Bronchial epithelial cell (primary cell): Measurements from ENCODE around the gene RBM4B. TPM values are rescaled to one million over a fixed set of nuclear protein-coding genes. Genes with fewer than 3 reads are reported as not detected.
A peak's percentile ranks its signal among the peaks of the same experiment; 100 is the strongest.

ENCODE experiments used
- DNase-seq: peaks from one replicate; pipeline ENCODE4 v3.0.0-alpha.2; 2010; ENCODE audit warnings: low read depth
- FAIRE-seq: peaks from 2 replicates; lab custom pipeline; 2011; peaks lifted over from hg19 to GRCh38; lab: Jason Lieb, UNC
- H3K27me3 ChIP-seq: 2 replicates; pipeline ENCODE4 v1.5.1; 2011; ENCODE audit warnings: low read length; ENCODE audit not compliant: control insufficient read depth, insufficient read depth
- H3K36me3 ChIP-seq: 2 replicates; pipeline ENCODE4 v1.5.1; 2011; ENCODE audit warnings: low read length; ENCODE audit not compliant: control insufficient read depth, insufficient read depth
- H3K4me3 ChIP-seq: 2 replicates; pipeline ENCODE4 v1.5.1; 2011; ENCODE audit warnings: mild to moderate bottlenecking, low read depth, low read length, control low read depth
- total RNA-seq: library from RNA; depleted of rRNA; stranded (reverse); fragments of >200 nt; gene quantifications from 2 replicates; pipeline ENCODE4 v1.2.1, GENCODE V29; 2014
- TF ChIP-seq, protein P1 (sequence below): IDR thresholded peaks from 2 replicates; pipeline ENCODE4 v1.5.1; 2011; ENCODE audit warnings: mild to moderate bottlenecking, moderate library complexity, low read length, control low read depth, inconsistent platforms; ENCODE audit not compliant: insufficient read depth, severe bottlenecking

The RBM4B gene
- total RNA-seq, 1 donor from 2014 or later = 13.4 TPM

DNA sequence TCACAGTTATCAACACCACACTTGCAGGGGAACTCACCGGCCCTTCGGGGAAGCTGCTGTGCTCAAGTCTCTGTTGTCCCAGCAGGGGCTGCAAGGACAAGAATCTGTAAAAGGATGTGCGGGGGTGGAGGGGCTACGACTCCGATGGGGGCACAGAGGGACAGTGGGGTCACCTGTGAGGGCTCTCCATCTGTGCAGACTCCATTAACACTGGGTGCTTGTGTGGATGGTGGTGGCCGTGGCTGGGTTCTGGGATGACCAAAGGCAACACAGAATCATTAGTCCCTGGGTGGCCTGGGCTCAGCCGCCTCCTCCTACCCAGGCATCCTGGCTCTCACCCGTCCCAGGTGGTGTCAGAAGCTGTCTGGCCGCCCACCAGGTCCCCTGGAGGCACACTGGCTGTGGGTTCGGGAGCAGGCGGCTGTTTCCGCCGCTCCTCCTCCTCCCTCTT lies 10.2 kb upstream of the RBM4B start:
- no peak for DNase-seq
- no peak for FAIRE-seq
- H3K27me3 ChIP-seq = no peaks in the 10 kb centered on the region
- H3K36me3 ChIP-seq = peaks cover 43% of the 10 kb centered on the region
- TF ChIP-seq, protein P1, sequence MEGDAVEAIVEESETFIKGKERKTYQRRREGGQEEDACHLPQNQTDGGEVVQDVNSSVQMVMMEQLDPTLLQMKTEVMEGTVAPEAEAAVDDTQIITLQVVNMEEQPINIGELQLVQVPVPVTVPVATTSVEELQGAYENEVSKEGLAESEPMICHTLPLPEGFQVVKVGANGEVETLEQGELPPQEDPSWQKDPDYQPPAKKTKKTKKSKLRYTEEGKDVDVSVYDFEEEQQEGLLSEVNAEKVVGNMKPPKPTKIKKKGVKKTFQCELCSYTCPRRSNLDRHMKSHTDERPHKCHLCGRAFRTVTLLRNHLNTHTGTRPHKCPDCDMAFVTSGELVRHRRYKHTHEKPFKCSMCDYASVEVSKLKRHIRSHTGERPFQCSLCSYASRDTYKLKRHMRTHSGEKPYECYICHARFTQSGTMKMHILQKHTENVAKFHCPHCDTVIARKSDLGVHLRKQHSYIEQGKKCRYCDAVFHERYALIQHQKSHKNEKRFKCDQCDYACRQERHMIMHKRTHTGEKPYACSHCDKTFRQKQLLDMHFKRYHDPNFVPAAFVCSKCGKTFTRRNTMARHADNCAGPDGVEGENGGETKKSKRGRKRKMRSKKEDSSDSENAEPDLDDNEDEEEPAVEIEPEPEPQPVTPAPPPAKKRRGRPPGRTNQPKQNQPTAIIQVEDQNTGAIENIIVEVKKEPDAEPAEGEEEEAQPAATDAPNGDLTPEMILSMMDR = no peak
- no peak overlapping the region for H3K4me3 ChIP-seq

DNA sequence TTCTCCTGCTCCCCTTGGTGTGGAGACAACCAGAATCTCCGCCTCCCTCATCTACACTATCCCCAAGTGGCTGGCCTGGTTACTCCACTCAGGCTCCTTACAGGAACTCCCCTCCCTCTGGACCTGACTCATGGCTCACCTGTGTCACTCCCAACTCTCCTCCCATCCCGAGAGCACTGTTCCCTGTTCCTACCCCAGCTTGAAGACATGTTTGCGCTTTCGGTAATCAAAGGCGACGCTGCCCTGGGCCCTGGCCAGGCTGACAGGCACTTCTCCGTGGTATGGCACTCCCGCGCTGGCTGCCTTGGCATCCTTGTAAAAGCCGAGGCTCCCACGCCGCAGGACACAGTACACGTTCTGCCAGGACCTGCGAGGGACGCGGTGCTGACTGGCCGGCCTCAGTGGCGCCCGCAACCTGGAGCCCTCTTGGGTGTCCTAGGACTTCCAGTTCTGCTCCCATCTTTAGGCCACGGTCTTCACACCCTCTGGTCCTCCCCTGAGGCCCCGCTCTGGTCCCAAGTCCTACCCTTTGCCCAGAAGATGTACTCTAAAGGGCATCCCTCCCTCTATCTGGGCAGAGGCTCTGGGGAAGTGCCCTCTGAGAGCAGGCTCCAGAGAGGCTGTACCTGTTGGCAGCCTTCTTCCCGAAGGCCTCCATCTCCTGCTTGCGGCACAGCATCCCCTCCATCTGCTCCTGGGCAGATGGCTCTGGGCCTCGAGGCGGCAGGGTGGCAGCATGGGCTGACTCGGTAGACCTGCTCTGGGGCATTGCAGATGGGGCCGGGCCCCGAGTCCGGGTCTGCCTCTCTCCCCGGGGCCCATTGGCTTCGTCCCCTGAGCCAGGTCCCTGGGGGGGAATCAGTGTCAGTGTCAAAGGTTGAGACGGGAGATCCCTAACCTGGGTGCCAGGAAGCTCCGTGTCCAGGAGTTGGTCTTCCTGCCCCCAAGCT lies 9.4 kb upstream of the RBM4B start:
- TF ChIP-seq, protein P1 = peak; percentile 14
- peak; percentile 94 for DNase-seq
- peak; percentile 72 for FAIRE-seq
- Histone ChIP-seq H3K4me3 (peak overlapping the region; percentile 27), H3K27me3 (no peaks in the 10 kb centered on the region), H3K36me3 (peaks cover 38% of the 10 kb centered on the region)

DNA sequence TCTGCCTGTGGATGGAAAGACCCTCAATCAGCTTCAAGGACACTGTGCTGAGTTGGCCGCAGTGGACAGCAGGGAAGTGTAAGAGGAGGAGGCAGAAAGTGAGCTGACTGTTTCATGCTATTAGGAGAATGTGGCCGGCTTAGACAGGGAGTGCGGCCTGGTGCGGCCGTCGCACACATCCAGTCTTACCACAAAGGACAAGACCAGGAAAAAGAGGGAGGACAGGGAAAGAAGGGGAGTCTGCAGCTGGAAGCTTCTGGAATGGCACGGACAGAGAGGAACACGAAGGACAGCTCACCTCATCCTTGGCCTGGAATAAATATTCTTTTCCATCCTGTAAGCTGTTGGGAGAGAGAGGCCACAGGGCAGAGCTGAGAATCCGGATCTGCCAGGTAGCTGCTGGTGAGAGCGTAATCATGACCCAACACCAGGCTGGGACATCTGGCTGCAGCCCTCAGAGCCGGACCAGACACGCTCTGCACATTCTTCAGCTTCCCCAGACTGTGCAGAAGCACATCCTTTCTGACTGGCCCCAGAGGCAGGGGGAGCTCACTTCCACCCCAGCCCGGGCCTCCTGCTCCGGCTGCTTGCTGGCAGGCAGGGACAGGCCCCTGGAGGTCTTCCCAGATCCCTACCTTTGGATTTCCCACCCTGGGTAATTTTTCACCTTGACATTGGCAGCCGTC lies 8.6 kb upstream of the RBM4B start:
- no peaks in the 10 kb centered on the region for H3K27me3 ChIP-seq
- peak; percentile 96 for FAIRE-seq
- peak overlapping the region; percentile 27 for H3K4me3 ChIP-seq
- H3K36me3 ChIP-seq = peaks cover 34% of the 10 kb centered on the region
- TF ChIP-seq, protein P1 = no peak
- DNase-seq = peak; percentile 93

DNA sequence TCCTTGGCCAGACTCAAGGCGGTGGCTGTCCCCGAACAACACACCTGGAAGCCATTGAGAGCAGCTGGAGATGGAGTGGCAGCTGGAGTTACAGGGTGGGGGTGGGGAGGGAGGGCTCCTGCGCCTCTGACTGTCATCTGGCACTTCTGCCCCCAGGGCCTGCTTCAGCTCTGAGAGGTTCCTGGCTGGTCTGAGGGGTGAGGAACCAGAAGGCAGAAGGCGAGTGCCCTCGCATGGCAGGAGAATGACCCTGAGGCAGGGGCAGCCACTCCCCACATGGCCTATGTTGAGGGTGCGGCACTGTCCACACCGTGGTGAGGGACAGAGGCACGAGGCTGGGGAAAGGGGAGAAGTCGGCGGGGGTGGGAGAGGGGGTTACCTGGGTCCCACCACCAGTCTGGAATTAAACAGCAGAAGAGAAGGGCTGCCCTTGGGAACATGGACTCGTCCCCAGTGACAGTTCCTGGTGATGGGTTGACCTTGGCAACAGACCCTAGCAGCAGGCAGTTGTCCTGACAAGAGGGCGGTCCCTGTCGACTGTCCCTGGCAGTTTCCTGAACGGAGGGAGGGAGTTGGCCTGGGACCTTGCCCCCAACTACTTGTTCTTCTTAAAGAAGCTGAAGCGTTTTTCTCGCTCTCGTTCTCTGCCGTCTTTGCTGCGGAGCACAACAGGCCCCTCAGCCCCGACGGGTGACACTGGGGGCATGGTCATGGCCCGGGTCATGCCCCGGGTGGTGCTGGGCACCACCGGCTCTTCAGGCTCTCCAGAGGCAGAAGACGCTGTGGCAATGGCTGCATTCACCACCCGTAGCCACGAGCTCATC lies 7.8 kb upstream of the RBM4B start:
- DNase-seq (no peak), FAIRE-seq (no peak)
- TF ChIP-seq, protein P1 = no peak
- H3K27me3 ChIP-seq = no peaks in the 10 kb centered on the region
- peak overlapping the region; percentile 27 for H3K4me3 ChIP-seq
- H3K36me3 ChIP-seq = peaks cover 30% of the 10 kb centered on the region

DNA sequence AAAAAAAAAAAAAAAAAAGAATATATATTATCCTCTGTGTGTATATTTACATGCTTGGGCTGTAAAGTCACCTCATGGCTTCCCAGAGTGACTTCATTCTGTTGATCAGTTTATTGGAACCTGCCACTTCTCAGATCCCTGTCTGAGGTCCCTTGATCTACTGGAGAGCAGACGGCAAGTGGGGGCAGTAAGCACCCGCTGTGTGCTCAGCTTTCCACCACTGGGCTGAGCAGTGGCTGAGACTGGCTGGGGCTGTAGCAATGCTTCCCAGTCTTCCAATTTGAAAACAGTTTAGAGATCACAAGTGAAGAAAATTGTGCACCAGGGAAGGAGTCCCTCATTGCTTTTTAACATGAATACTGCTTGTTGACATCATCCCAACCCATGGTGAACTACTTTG lies 6.9 kb upstream of the RBM4B start:
- peaks cover 23% of the 10 kb centered on the region for H3K36me3 ChIP-seq
- FAIRE-seq = no peak

More for the DNA sequence above, 6.9 kb upstream of the RBM4B start:
- no peak overlapping the region for H3K4me3 ChIP-seq
- TF ChIP-seq, protein P1 = no peak
- no peaks in the 10 kb centered on the region for H3K27me3 ChIP-seq
- DNase-seq = no peak
